Naive thymus-derived CD8-positive, alpha-beta T cell (primary cell): Measurements from ENCODE around the gene CYP4F3. TPM values are rescaled to one million over a fixed set of nuclear protein-coding genes. Genes with fewer than 3 reads are reported as not detected.
A peak's percentile ranks its signal among the peaks of the same experiment; 100 is the strongest.

Experiments
- ATAC-seq, 2 donors: fragments of 150-1000 bp; cut with Tn5 transposase in 1 of 2; sonication (Bioruptor Pico), chemical (Tn5 transposase) in 1 of 2; 1 replicate in 1 of 2; 2 replicates in 1 of 2; pipeline ENCODE4 v1.10.0; 2021; ENCODE audit warnings: mild to moderate bottlenecking in 2 of 2, moderate library complexity in 2 of 2
- POLR2A ChIA-PET: fragments of 350-600 bp; sonication (Branson Sonifier 250); formaldehyde crosslinking; loops from one replicate; lab custom pipeline; 2021; ENCODE audit warnings: antibody characterized with exemption; lab: Charles Lee
- DNase-seq, 10 donors: peaks; one replicate each; pipeline versions ENCODE4 v3.0.0 to v3.0.0-alpha.2; 2020 to 2022
- H3K27ac Mint-ChIP-seq, 10 donors: one replicate each; pipeline ENCODE4 v1.8.0; 2020 to 2022; ENCODE audit warnings: mild to moderate bottlenecking in 10 of 10, mixed read lengths in 10 of 10, moderate library complexity in 4 of 10, inconsistent platforms in 1 of 10
- H3K27me3 Mint-ChIP-seq, 5 donors: one replicate each; pipeline ENCODE4 v1.8.0; 2021 to 2022; ENCODE audit warnings: mixed read lengths in 5 of 5
- H3K36me3 Mint-ChIP-seq, 3 donors: one replicate each; pipeline ENCODE4 v1.8.0; 2020 to 2022; ENCODE audit warnings: mixed read lengths in 3 of 3, mild to moderate bottlenecking in 2 of 3, inconsistent platforms in 1 of 3
- H3K4me1 Mint-ChIP-seq, 4 donors: one replicate each; pipeline ENCODE4 v1.8.0; 2021 to 2022; ENCODE audit warnings: mixed read lengths in 4 of 4
- H3K4me3 Mint-ChIP-seq, 10 donors: one replicate each; pipeline ENCODE4 v1.8.0; 2020 to 2022; ENCODE audit warnings: mild to moderate bottlenecking in 10 of 10, mixed read lengths in 10 of 10, moderate library complexity in 6 of 10, inconsistent platforms in 1 of 10
- H3K9me3 Mint-ChIP-seq, 9 donors: one replicate each; pipeline ENCODE4 v1.8.0; 2020 to 2022; ENCODE audit warnings: mixed read lengths in 9 of 9, mild to moderate bottlenecking in 3 of 9, inconsistent platforms in 1 of 9, moderate library complexity in 1 of 9
- polyA plus RNA-seq, 3 donors: library from polyadenylated mRNA; unstranded; fragments of 300-500 nt; fragmentation: Illumina TruSeq; gene quantifications; one replicate each; pipeline ENCODE4 v1.2.3, GENCODE V29; 2021
- total RNA-seq, 8 experiments: library from RNA in 2 of 8; stranded (reverse) in 2 of 8; gene quantifications; one replicate each; pipeline ENCODE4 v1.2.3 and lab custom pipeline; 2021 to 2026

The CYP4F3 gene
- total and polyA plus RNA-seq, 5 experiments from 2014 or later: not detected

DNA sequence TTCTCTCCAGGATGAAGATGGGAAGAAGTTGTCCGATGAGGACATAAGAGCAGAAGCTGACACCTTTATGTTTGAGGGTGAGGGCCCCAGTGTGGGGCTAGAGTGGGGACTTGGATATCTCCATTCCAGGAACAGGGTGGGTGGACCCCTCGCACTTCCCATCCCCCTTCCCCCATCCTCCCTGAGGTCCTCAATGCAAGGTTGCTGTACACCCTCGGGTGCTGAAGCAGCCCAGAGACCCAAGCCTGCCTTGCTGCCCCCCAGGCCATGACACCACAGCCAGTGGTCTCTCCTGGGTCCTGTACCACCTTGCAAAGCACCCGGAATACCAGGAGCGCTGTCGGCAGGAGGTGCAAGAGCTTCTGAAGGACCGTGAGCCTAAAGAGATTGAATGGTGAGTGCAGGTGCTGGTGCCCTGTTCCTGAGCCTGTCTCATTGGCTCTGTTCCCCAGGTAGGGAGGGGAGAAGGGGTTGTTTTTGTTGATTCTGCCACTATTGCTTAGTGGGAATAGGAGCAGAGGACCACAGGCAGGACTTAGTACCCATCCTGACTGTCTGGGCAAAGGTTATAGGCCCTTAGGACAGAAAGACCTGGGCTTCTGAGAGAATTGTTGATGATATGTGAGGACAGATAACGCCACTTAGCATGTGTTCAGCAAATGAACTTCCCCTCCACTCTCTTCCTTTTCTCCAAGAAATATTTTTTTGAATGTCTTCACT is 12.0 kb downstream of the CYP4F3 start:
- Mint-ChIP-seq H3K4me1 (no peaks in the 10 kb centered on the region), H3K27me3 (peaks cover 35 to 63% (median 36%) of the 10 kb centered on the region in 5 donors), H3K27ac (no peak overlapping the region), H3K36me3 (no peaks in the 10 kb centered on the region), H3K9me3 (no peaks in the 10 kb centered on the region), H3K4me3 (no peak overlapping the region)
- POLR2A ChIA-PET: no interaction called here
- no peak for DNase-seq
- ATAC-seq: no peak

DNA sequence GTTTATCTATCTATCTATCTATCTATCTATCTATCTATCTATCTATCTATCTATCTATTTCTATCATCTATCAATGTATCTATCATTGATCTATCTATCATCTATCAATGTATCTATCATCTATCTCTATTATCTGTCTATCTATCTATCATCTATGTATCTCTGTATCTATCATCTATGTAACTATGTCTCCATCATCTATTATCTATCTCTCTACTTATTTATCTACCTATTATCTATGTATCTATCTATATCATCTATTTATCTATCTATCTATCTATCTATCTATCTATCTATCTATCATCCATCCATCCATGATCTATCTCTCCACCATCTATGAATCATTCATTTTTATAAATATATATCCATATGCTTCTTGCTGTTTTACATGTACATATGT is 15.8 kb downstream of the CYP4F3 start:
- ATAC-seq (no peak), DNase-seq (no peak)
- Mint-ChIP-seq H3K4me1 (no peaks in the 10 kb centered on the region), H3K9me3 (peaks cover 0 to 1% (median 0%) of the 10 kb centered on the region in 9 donors), H3K27me3 (peaks cover 35 to 64% (median 46%) of the 10 kb centered on the region in 5 donors), H3K36me3 (no peaks in the 10 kb centered on the region), H3K27ac (no peak overlapping the region), H3K4me3 (no peak overlapping the region)
- POLR2A ChIA-PET: no interaction called here

DNA sequence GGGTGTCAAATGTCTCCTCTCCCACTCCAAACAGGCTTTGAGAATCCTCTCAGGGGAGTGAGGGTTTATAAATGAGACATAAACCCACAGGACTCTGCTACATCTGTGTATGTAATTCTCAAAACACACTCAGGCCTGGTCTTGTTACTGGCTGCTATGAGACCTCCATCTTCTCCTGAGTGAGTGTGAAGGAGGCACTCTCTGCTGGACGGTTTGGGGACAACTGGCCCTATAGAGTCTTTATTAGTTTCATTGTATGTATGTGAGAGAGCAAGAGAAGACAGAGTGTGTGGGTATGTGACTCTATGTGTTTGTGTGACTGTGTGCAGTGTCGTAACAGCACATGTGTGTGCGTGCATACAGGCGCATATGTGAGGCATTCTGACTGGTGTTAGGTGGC is 22.6 kb downstream of the CYP4F3 start:
- Mint-ChIP-seq H3K4me3 (no peak overlapping the region), H3K27ac (no peak overlapping the region), H3K4me1 (no peaks in the 10 kb centered on the region), H3K9me3 (peaks cover 0 to 5% (median 0%) of the 10 kb centered on the region in 9 donors), H3K27me3 (peaks cover 4 to 33% (median 28%) of the 10 kb centered on the region in 5 donors), H3K36me3 (no peaks in the 10 kb centered on the region)
- ATAC-seq (no peak), DNase-seq (no peak)
- POLR2A ChIA-PET: no interaction called here

DNA sequence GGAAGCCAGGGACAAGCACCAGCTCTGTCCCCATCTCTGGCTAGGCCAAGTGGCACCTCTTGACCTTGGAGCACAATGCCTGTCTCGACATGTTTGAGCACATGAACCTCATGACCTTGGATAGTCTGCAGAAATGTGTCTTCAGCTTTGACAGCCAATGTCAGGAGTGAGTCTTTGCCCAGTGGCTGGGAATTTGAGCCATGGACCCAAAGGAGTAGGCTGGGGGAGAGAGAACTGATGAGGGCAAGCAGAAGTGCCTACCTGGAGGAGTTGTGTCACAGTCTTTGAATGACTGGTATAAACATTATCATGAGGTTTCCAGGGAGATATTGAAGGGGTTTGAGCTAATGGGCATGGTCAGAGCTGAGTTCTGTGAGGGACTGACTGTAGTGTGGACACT is 25.5 kb downstream of the CYP4F3 start:
- Mint-ChIP-seq H3K9me3 (peaks cover 0 to 5% (median 0%) of the 10 kb centered on the region in 9 donors), H3K4me3 (no peak overlapping the region), H3K4me1 (no peaks in the 10 kb centered on the region), H3K36me3 (no peaks in the 10 kb centered on the region), H3K27ac (no peak overlapping the region), H3K27me3 (peaks cover 0 to 24% (median 15%) of the 10 kb centered on the region in 5 donors)
- DNase-seq (no peak), ATAC-seq (no peak)
- POLR2A ChIA-PET: no interaction called here

DNA sequence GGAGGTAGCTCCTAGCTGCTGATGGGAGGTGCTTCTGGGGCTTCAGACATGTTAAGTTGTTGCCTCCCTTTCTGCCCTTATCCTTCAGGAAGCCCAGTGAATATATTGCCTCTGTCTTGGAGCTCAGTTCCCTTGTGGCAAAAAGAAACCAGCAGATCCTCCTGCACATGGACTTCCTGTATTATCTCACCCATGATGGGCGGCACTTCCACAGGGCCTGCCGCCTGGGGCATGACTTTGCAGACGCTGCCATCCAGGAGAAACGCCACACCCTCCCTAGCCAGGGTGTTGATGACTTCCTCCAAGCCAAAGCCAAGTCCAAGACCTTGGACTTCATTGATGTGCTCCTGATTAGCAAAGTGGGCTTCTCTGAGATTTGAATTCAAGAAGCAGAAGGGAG is 26.2 kb downstream of the CYP4F3 start:
- DNase-seq (no peak), ATAC-seq (no peak)
- H3K4me3 Mint-ChIP-seq: no peak overlapping the region
- no peak overlapping the region for H3K27ac Mint-ChIP-seq
- no peaks in the 10 kb centered on the region for H3K36me3 Mint-ChIP-seq
- peaks cover 0 to 5% (median 0%) of the 10 kb centered on the region in 9 donors for H3K9me3 Mint-ChIP-seq
- peaks cover 0 to 23% (median 14%) of the 10 kb centered on the region in 5 donors for H3K27me3 Mint-ChIP-seq
- H3K4me1 Mint-ChIP-seq: peaks cover 0 to under 1% (median under 1%) of the 10 kb centered on the region in 4 donors
- POLR2A ChIA-PET: no interaction called here

DNA sequence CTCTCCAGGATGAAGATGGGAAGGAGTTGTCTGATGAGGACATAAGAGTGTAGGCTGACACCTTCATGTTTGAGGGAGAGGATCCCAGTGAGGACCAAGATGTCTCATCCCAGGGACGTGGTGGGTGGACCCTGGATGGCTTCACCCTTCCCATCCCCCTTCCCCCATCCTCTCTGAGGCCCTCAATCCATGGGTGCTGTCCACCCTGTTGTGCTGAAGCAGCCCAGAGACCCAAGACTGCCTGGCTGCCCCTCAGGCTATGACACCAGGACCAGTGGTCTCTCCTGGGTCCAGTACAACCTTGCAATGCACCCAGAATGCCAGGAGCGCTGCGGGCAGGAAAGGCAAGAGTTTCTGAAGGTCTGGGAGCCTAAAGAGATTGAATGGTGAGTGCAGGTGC is 28.7 kb downstream of the CYP4F3 start:
- peaks cover 0 to 11% (median 4%) of the 10 kb centered on the region in 5 donors for H3K27me3 Mint-ChIP-seq
- H3K27ac Mint-ChIP-seq: no peak overlapping the region
- peaks cover 14 to 22% (median 19%) of the 10 kb centered on the region in 4 donors for H3K4me1 Mint-ChIP-seq
- POLR2A ChIA-PET: no interaction called here
- ATAC-seq: no peak
- peaks cover 0 to 3% (median 0%) of the 10 kb centered on the region in 9 donors for H3K9me3 Mint-ChIP-seq
- no peak for DNase-seq
- H3K4me3 Mint-ChIP-seq: no peak overlapping the region
- no peaks in the 10 kb centered on the region for H3K36me3 Mint-ChIP-seq

DNA sequence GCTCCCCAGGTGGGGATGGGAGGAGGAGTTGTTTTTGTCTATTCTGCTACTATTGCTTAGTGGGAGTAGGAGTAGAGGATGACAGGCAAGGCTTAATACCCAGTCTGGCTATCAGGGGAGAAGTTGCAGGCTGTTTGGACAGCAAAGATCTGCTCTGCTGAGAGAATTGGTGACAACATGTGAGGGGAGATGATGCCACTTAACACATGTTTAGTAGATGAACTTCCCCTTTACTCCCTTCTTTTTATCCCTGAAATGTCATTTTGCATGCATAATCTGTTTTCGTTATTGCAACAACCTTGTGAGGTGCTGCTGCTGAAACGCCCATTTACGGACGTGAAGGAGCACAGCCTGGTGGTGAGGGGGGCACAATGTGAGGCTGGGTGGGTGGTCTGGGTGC is 29.2 kb downstream of the CYP4F3 start:
- DNase-seq: no peak
- H3K4me3 Mint-ChIP-seq: no peak overlapping the region
- POLR2A ChIA-PET: no interaction called here
- H3K4me1 Mint-ChIP-seq: peaks cover 17 to 25% (median 22%) of the 10 kb centered on the region in 4 donors
- H3K36me3 Mint-ChIP-seq: no peaks in the 10 kb centered on the region
- ATAC-seq: no peak
- peaks cover 0 to 1% (median 0%) of the 10 kb centered on the region in 9 donors for H3K9me3 Mint-ChIP-seq
- no peak overlapping the region for H3K27ac Mint-ChIP-seq
- H3K27me3 Mint-ChIP-seq: peaks cover 0 to 8% (median 3%) of the 10 kb centered on the region in 5 donors

DNA sequence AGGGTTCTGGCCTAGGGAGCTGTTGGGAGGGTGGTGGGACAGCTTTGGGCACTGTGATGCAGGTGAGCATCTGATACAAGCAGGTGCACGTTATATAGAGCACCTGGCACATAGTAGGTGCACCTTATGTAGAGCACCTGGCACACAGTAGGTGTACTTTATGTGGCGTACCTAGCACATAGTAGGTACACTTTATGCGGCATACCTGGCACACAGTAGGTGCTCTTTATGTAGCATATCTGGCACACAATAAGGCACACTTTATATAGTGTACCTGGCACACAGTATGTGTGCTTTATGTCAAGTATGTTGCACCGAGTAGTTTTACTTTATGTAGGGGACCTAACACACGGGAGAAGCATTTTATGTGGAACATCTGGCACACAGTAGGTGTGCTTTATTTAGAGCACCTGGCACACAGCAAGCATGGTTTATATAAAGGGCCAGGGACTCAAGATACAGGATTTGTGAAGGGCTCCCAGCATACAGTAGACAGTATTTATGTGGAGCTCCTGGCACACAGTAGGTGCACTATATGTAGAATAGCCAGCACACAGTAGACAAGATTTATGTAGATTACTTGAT is 30.6 kb downstream of the CYP4F3 start:
- Mint-ChIP-seq H3K4me3 (no peak overlapping the region), H3K9me3 (no peaks in the 10 kb centered on the region), H3K4me1 (peaks cover 19 to 34% (median 25%) of the 10 kb centered on the region in 4 donors), H3K27me3 (peaks cover 0 to 4% (median 0%) of the 10 kb centered on the region in 5 donors), H3K36me3 (no peaks in the 10 kb centered on the region), H3K27ac (peak overlapping the region in 2 of 10 donors; percentile 46 to 52)
- POLR2A ChIA-PET: no interaction called here
- no peak for ATAC-seq
- DNase-seq: no peak

DNA sequence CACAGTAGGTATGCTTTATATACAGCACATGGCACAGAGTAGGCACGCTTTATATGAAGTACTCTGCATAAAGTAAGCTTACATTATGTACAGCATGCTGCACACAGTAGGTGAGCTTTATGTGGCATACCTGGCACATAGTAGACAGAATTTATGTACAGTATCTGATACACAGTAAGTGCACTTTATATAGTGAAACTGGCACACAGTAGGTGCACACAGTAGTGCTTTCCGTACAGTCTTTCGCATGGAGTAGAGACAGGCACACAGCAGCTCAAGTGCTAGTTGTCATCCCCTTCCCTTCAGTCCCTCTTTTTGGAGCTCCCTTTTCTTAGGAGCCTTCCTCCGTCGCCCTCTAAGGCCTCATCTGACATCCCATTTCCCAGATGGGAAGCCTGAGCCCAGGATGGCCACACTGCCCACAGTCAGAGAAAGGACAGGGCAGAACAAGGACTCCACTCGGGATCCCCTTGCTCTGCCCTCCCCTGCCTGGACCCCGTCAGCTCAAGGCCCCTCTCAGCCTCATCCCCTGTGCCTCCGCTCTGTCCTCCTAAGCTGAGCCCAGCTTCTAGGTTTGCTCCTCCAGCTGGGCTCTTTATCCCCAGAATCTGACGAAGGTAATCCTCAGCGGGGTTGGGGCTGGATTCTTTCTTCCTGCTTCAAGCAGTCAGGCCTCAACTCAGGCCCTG is 31.3 kb downstream of the CYP4F3 start:
- H3K9me3 Mint-ChIP-seq: no peaks in the 10 kb centered on the region
- peaks cover 19 to 39% (median 25%) of the 10 kb centered on the region in 4 donors for H3K4me1 Mint-ChIP-seq
- no peak for DNase-seq
- H3K27me3 Mint-ChIP-seq: peaks cover 0 to 4% (median 0%) of the 10 kb centered on the region in 5 donors
- H3K27ac Mint-ChIP-seq: peak overlapping the region in 9 of 10 donors; percentile 46 to 91 (median 71)
- no peak for ATAC-seq
- no peaks in the 10 kb centered on the region for H3K36me3 Mint-ChIP-seq
- H3K4me3 Mint-ChIP-seq: peak overlapping the region in 1 of 10 donors; percentile 51
- POLR2A ChIA-PET: interaction anchor here (0.7 kb wide), 1 partner anchor 165 kb away, joined by 3 read pairs; no protein-coding TSS in a partner anchor

DNA sequence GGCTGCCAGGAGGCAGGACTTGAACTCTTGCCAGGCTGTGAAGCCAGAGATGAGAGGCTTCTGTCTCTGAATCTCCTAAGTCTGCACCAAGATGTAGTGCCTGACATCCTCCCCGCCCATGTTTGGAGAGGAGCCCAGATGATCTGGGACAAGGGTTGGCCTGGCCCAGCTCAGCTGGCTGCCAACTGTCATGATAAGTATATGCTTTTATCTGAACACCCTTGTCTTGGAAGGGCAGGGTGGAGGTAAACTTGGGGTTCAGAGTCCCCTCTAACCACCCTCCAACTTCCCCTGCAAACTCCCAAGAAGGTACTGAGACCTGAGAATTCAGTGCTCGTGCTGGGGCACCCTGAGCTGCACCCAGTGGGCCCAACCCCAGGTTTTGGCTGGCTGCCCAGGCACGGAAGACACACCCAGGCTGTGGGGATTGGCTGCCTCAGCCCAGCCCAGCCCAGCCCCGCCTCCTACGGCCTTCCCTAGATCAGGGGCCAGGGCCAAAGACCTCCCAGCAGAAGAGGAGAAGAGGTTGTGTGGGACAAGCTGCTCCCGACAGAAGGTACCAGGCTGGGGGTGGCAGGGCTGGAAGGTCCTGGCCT is 32.0 kb downstream of the CYP4F3 start, which contains the start of gene CYP4F12:
Gene CYP4F12 (plus strand): TSS at position 508 of the 596 bp plus-strand sequence. CDS start 443 bp downstream, outside the sequence.
- DNase-seq (peak in 8 of 10 donors; percentile 3 to 70 (median 30)), ATAC-seq (peak; percentile 77 to 78)
- H3K4me1 Mint-ChIP-seq: peaks cover 19 to 39% (median 25%) of the 10 kb centered on the region in 4 donors
- peak within 1 kb of the TSS in 6 of 10 donors; percentile 22 to 71 (median 40) for H3K4me3 Mint-ChIP-seq
- H3K27me3 Mint-ChIP-seq: peaks cover 0 to 4% (median 0%) of the 10 kb centered on the region in 5 donors
- H3K27ac Mint-ChIP-seq: peak within 1 kb of the TSS; percentile 46 to 91 (median 80)
- POLR2A ChIA-PET: interaction anchor here (0.5 to 0.7 kb wide), 3 partner anchors 164 to 932 kb away, joined by 3 read pairs; no protein-coding TSS in a partner anchor
- H3K9me3 Mint-ChIP-seq: peaks cover 0 to 6% (median 0%) of the 10 kb centered on the region in 9 donors
- no peaks in the 10 kb centered on the region for H3K36me3 Mint-ChIP-seq

DNA sequence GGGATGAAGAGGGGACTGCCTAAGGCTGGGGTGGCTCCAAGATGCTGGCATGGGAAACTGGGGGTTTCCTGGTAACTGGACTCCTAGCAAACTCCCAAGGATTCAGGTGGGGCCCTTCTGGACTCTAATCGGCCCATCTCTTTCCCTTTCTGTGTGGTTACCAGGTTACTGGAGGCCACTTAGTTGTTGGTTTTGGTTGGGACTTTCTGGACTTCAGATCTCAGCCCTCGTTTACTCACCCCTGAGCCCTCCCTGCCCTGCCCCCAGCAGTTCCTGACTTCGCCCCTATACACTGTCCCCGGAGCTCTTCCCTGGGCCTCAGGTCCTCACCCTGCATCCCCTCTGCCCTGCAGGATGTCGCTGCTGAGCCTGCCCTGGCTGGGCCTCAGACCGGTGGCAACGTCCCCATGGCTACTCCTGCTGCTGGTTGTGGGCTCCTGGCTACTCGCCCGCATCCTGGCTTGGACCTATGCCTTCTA is 32.5 kb downstream of the CYP4F3 start:
- H3K4me3 Mint-ChIP-seq: peak overlapping the region in 6 of 10 donors; percentile 22 to 71 (median 40)
- H3K9me3 Mint-ChIP-seq: peaks cover 0 to 11% (median 0%) of the 10 kb centered on the region in 9 donors
- ATAC-seq (peak; percentile 70 to 84), DNase-seq (no peak)
- peak overlapping the region in 8 of 10 donors; percentile 13 to 91 (median 81) for H3K27ac Mint-ChIP-seq
- peaks cover 0 to 8% (median 0%) of the 10 kb centered on the region in 5 donors for H3K27me3 Mint-ChIP-seq
- no peaks in the 10 kb centered on the region for H3K36me3 Mint-ChIP-seq
- peaks cover 19 to 39% (median 25%) of the 10 kb centered on the region in 4 donors for H3K4me1 Mint-ChIP-seq
- POLR2A ChIA-PET: interaction anchor here (0.5 to 0.7 kb wide), 3 partner anchors 163 to 933 kb away, joined by 3 read pairs; no protein-coding TSS in a partner anchor

DNA sequence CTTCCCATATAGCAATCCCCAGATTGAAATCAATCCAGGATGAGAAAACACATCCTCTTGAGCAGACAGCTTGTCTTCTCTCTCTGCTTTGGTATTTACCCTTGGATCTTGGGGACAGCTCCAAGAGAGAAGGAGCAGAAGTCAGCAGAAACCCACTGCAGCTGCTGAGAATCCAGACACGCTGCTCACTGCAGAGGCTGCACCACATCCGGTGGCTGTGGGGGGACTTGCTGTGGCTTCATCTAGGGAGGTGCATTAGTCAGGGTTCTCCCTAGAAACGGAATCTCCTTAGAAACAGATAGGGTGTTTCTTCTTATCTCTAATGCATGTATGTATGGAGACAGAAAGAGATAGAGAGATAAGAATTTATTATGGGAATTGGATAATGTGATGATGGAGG is 34.9 kb downstream of the CYP4F3 start:
- DNase-seq (no peak), ATAC-seq (peak in 1 of 2 donors; percentile 35)
- POLR2A ChIA-PET: no interaction called here
- Mint-ChIP-seq H3K36me3 (no peaks in the 10 kb centered on the region), H3K9me3 (peaks cover 0 to 13% (median 0%) of the 10 kb centered on the region in 9 donors), H3K4me3 (no peak overlapping the region), H3K27me3 (peaks cover 0 to 19% (median 3%) of the 10 kb centered on the region in 5 donors), H3K4me1 (peaks cover 19 to 39% (median 25%) of the 10 kb centered on the region in 4 donors), H3K27ac (peak overlapping the region in 3 of 10 donors; percentile 7 to 69 (median 26))
